Prostate gland (tissue), 2 donors: Measurements from ENCODE around the gene FTCDNL1. TPM values are rescaled to one million over a fixed set of nuclear protein-coding genes. Genes with fewer than 3 reads are reported as not detected.
A peak's percentile ranks its signal among the peaks of the same experiment; 100 is the strongest.

Experiments
- DNase-seq: peaks from one replicate; pipeline ENCODE4 v3.0.0-alpha.2; 2019; ENCODE audit warnings: low spot score
- H3K27ac ChIP-seq, 2 donors: fragments of 200-600 bp; sonication (generic); 2 replicates each; pipeline ENCODE4 v1.5.1; 2017 to 2019
- H3K27me3 ChIP-seq: fragments of 200-600 bp; sonication (generic); replicated peaks from 2 replicates; pipeline ENCODE4 v1.5.1; 2019; ENCODE audit not compliant: insufficient read depth
- H3K36me3 ChIP-seq, 2 donors: fragments of 200-600 bp; sonication (generic); 1 replicate in 1 of 2; 2 replicates in 1 of 2; pipeline versions ENCODE4 v1.5.1 to v1.8.1; 2017 to 2019
- H3K4me1 ChIP-seq: fragments of 200-600 bp; sonication (generic); replicated peaks from 2 replicates; pipeline ENCODE4 v1.5.1; 2019
- H3K4me3 ChIP-seq, 2 donors: fragments of 200-600 bp; sonication (generic); 2 replicates each; pipeline ENCODE4 v1.5.1; 2017 to 2019
- H3K9me3 ChIP-seq: fragments of 200-600 bp; sonication (generic); 2 replicates; pipeline ENCODE4 v1.5.1; 2017
- CTCF ChIP-seq, 4 experiments: fragments of 200-600 bp in 2 of 4; fragments of 450-650 bp in 2 of 4; sonication (generic) in 2 of 4; IDR thresholded peaks; 1 replicate in 3 of 4; 2 replicates in 1 of 4; pipeline ENCODE4 v1.5.1; 2016 to 2019; ENCODE audit warnings: antibody characterized with exemption in 4 of 4, mild to moderate bottlenecking in 2 of 4, moderate library complexity in 2 of 4
- POLR2A ChIP-seq: fragments of 450-650 bp; IDR thresholded peaks from one replicate; pipeline ENCODE4 v1.6.1; 2016; ENCODE audit warnings: antibody characterized with exemption, mild to moderate bottlenecking
- POLR2AphosphoS5 ChIP-seq: sonication (generic); formaldehyde crosslinking; IDR thresholded peaks from one replicate; pipeline ENCODE4 v1.6.1; 2017; ENCODE audit warnings: antibody characterized with exemption
- WGBS: methylation state at CpG from one replicate; pipeline ENCODE4 v1.1.5; 2018; 5-methylcytosine and 5-hydroxymethylcytosine counted together
- intact Hi-C: fragments of 100-400 bp; cut with DNase I; formaldehyde crosslinking; loops from one replicate; pipeline ENCODE4 v1.14.2; 2022
- total RNA-seq, 2 donors: library from RNA; depleted of rRNA; stranded (reverse); fragments of >200 nt; gene quantifications; one replicate each; pipeline ENCODE4 v1.1.0, GENCODE V29; 2016

FTCDNL1 gene
- total RNA-seq, 2 donors from 2014 or later = 4.9 to 5.7 TPM

- Histone ChIP-seq H3K4me3 (no peak overlapping the region), H3K9me3 (no peaks in the 10 kb centered on the region), H3K4me1 (no peaks in the 10 kb centered on the region), H3K27me3 (no peaks in the 10 kb centered on the region), H3K27ac (no peak overlapping the region), H3K36me3 (no peaks in the 10 kb centered on the region)
- TF ChIP-seq POLR2A = no peak
- no peak for TF ChIP-seq CTCF (IDR thresholded peaks at IDR 0.05)
- TF ChIP-seq POLR2AphosphoS5 = no peak
- intact Hi-C loops = no loop called here
- 85% methylated on average over 1 of the region's 1 CpG for WGBS
- DNase-seq = no peak
Measured at GRCh38 chr2:199869227-199869541, 18.2 kb upstream of the FTCDNL1 start.

GRCh38 chr2:199868431-199869226 is 17.6 kb upstream of the FTCDNL1 start:
- Histone ChIP-seq H3K4me3 (no peak overlapping the region), H3K36me3 (no peaks in the 10 kb centered on the region), H3K9me3 (no peaks in the 10 kb centered on the region), H3K4me1 (no peaks in the 10 kb centered on the region), H3K27ac (no peak overlapping the region), H3K27me3 (no peaks in the 10 kb centered on the region)
- 62% methylated on average over 5 of the region's 5 CpGs for WGBS
- intact Hi-C loops = no loop called here
- no peak for DNase-seq
- TF ChIP-seq POLR2AphosphoS5 = no peak
- no peak for TF ChIP-seq POLR2A
- TF ChIP-seq CTCF (IDR thresholded peaks at IDR 0.05) = no peak

GRCh38 chr2:199865905-199866304 is 14.9 kb upstream of the FTCDNL1 start:
- intact Hi-C loops = no loop called here
- TF ChIP-seq POLR2AphosphoS5 = no peak
- no peak for TF ChIP-seq CTCF (IDR thresholded peaks at IDR 0.05)
- TF ChIP-seq POLR2A = no peak
- Histone ChIP-seq H3K4me3 (no peak overlapping the region), H3K9me3 (no peaks in the 10 kb centered on the region), H3K27ac (no peak overlapping the region), H3K27me3 (no peaks in the 10 kb centered on the region), H3K36me3 (no peaks in the 10 kb centered on the region), H3K4me1 (no peaks in the 10 kb centered on the region)
- DNase-seq = no peak
- WGBS = 95% methylated on average over 4 of the region's 4 CpGs

GRCh38 chr2:199862788-199863187 is 11.8 kb upstream of the FTCDNL1 start:
- Histone ChIP-seq H3K27ac (no peak overlapping the region), H3K36me3 (no peaks in the 10 kb centered on the region), H3K4me3 (no peak overlapping the region), H3K4me1 (no peaks in the 10 kb centered on the region), H3K27me3 (no peaks in the 10 kb centered on the region), H3K9me3 (no peaks in the 10 kb centered on the region)
- TF ChIP-seq POLR2A (no peak), POLR2AphosphoS5 (no peak), CTCF (IDR thresholded peaks at IDR 0.05) (no peak)
- WGBS = 78% methylated on average over 3 of the region's 3 CpGs
- no peak for DNase-seq
- intact Hi-C loops = no loop called here

- no peak for DNase-seq
- intact Hi-C loops = loop anchor here (1.0 kb wide), 1 partner anchor 156 kb away; no protein-coding TSS in a partner anchor
- no peaks in the 10 kb centered on the region for H3K36me3 ChIP-seq
- H3K27me3 ChIP-seq = no peaks in the 10 kb centered on the region
- H3K27ac ChIP-seq = no peak overlapping the region
- WGBS = 7% methylated on average over 4 of the region's 4 CpGs
- H3K9me3 ChIP-seq = no peaks in the 10 kb centered on the region
- TF ChIP-seq POLR2A = no peak
- TF ChIP-seq POLR2AphosphoS5 = no peak
- TF ChIP-seq CTCF (IDR thresholded peaks at IDR 0.05) = peak; percentile 22 to 74 (median 59)
- no peaks in the 10 kb centered on the region for H3K4me1 ChIP-seq
- H3K4me3 ChIP-seq = no peak overlapping the region
Measured at GRCh38 chr2:199861132-199861774, 10.3 kb upstream of the FTCDNL1 start.
